CD4-positive, alpha-beta T cell treated with Interleukin-15 for 4 hours (primary cell): ENCODE results near the gene OR2A1.
"Not testable (repeated sequence)": the region's sequence is repeated elsewhere in the genome, so short reads cannot be mapped to it uniquely, and the experiment has no call there.

Experiments
- DNase-seq: peaks from one replicate; pipeline ENCODE4 v3.0.0-alpha.2; 2020; ENCODE audit warnings: low spot score

The OR2A1 gene

DNA sequence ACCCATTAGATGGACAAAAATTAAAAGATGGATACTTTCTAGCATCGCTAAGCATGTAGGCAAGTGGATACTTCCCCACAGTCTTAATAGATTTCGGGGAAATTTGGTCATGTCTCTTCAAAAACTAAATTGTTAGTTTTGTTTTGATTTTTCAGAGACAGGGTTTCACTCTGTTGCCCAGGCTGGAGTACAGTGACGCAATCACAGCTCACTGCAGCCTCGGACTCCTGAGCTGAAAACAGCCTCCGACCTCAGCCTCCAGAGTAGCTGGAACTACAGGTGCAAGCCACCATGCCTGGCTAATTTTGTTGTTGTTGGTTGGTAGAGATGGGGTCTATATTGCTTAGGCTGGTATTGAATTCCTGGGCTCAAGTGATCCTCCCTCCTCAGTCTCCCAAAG is 13.6 kb downstream of the OR2A1 start:
- not testable (repeated sequence) for DNase-seq

DNA sequence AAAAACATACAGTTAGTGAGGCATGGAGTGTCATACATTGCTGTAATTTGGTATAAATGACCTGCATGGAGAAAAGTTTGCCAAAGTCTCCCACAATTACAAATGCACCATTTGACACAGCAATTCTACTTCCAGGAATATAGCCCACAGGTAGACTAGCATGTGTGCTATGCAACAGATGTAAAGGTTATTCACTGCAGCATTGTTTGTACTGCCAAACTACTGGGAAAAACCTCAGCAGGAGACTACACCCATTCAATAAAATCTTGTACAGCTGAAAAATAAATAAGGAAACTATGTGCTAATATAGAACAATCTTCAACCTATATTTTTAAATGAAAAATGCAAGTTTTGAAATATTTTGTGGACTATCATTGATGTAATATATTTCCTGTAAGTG is 17.8 kb downstream of the OR2A1 start:
- DNase-seq: not testable (repeated sequence)

DNA sequence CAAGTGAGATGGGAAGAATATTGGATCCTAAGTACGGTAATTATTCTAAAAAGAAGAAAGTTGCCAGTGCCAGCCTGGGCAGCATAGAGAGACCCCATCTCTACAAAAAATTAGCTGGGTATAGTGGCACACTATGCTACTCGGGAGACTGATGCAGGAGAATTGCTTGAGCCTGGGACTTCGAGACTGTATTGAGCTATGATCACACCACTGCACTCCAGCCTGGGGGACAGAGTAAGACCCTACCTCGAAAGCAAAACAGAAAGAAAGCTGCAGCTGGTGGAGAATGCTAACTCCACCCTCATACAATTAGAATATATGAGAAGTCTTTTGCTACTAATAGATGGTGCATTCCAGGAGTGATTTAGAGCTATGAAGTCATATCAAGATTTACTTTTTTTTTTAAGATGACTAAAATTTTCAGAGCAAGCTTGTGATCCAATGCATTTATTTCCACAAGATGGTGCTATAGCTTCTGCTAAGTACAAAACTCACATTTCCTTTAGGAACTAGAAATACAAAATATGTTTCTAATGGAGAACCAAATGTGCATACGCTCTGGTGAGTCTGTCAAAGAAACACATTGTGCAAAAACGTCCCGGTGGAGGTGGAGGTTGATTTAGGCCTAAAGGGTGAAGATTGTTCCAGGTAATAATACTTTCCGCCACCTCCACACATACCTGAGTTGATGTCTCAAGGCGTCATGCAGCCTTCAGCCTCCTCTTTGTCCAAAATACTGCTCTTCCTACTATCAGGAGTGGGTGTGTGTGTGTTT is 19.2 kb downstream of the OR2A1 start:
- DNase-seq: not testable (repeated sequence)

DNA sequence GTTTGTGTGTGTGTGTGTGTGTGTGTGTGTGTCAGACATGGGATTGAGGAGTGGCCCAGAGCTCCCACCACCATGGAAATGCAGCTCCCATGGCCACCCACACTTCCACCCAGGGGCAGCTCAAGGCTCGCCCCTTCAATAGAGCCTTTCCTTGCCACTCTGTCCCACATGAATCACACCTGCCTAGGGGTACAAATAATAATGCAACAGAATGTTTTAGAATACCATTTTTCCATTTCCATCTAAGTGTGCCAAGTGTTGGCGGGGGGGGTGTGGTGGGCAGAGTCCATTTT is 19.7 kb downstream of the OR2A1 start:
- DNase-seq: not testable (repeated sequence)

DNA sequence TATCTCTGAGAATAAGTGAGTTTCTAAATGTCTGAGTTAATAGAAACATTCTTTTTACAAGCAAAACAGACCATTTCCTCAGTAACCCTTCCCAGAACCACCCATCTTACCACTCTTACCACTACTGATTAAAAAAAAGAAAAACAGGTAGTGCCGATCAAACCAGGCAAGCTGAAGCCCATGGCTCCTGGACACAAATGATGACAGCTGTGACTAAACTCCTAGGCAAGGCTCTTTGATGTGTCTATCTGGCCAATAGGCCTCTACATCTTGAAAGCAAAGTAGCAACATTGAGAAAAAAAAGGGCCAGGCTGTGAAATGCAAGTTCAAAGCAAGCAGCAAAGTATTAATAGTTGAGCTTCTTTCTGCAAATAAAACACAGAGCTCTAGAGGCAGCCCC is 36.4 kb downstream of the OR2A1 start:
- not testable (repeated sequence) for DNase-seq

DNA sequence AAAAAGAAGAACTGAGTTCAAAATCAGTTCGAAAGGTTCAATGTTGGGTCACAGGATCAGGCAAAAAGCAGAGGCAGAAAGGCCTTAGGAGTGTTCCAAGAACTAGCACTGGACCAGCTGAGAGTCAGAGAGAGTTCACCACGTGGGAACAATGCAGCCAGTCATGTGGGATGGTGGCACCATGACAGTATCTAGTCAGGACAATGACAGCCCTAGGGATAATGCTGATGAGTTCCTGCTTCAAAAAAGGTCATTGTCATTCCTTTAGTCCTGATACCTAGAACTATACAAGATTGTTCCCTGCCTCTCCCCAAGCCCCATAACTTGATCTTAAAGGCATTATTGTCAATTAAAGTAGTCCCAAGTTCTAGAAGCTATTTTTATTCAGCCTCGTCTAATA is 39.4 kb downstream of the OR2A1 start:
- not testable (repeated sequence) for DNase-seq

DNA sequence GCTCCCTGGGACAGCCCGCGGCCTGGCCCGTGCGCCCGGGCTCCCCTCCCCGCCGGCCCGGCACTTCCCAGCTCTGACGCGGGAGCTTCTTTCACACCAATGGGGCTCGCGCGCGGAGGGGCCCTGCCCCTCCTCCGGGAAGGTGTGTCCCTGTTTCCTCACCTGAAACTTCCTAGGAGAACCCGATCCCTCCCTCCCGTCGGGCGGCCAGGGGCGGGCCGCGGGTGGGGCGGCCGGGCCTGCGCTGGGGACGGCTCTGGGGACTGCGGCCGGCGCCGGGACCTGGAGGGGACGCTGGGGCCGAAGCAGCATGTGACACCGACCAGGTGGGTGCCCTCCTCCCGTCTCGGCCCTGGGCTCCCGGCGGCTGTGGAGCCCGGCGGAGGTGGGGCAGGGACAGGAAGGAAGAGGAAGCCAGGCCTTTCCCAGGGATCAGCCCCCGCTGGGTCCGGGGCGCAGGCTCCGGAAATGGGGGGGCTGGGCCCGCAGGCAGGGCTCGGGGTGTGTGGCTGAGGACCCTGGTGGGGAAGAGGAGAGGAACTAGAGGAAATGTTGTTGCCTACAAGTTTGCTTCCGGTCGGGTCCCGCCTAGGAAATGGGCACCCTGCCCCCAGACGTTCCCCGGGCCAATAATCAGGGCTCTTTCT is 43.1 kb downstream of the OR2A1 start, which contains the start of gene ARHGEF5:
Gene ARHGEF5, plus strand, starts transcription at position 227 of the 647 bp plus-strand sequence. CDS start 7,268 bp downstream, outside the sequence.
- not testable (repeated sequence) for DNase-seq

DNA sequence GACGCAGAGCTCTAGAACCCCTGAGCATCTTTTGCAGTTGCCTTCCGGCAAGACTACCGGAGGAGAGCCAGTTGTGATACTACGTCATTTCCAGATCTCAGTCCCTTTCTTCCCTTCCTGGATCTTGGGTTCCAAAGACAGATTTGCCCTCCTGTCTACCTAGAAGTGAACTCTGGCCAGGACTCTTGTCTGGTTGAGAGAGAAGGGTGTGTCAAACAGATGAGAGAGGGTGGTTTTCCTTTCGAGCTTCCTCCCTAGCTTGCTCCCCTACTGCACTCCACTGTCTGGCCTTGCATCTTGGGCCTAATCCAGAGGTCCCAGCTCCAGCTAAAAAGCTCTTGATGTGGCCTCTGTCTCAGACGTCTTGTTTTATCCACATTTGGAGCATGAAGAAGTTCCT is 44.0 kb downstream of the OR2A1 start:
- DNase-seq: not testable (repeated sequence)

DNA sequence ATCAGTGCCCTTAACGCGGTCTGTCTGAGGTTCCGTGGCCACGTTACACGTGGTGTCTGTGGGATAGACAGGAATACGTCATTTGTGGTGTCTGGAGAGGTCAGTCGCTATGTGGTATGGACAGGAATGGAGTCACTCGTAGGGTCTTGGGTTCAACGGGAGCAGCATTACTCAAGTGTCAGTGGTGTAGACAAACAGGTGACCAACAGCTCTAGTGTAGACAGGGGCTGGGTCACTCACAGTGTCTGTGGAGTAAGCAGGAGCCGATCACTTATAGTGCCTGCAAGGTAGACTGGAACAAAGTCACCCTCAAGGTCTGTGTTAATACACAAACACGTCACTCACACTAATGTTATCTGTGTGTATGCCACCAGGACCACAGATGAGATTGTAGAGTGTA is 44.6 kb downstream of the OR2A1 start:
- DNase-seq: not testable (repeated sequence)

DNA sequence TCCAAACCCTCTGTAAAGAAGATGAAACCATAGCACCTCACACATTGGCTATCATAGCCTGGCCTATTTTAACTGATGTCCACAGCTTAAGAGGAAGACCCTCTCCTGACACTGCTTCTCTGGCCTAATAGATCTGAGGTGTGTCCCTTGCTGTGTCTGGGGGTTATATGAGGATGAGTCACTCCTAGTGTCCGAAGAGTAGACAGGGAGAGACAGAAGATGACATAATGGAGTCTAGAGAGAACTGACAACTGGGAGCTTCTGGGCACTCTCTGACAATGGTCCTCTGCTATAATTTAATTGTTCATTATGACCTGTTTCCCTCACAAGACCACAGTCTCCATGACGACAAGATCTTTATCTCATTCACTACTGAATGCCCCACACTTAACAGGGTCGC is 49.8 kb downstream of the OR2A1 start:
- DNase-seq: not testable (repeated sequence)

DNA sequence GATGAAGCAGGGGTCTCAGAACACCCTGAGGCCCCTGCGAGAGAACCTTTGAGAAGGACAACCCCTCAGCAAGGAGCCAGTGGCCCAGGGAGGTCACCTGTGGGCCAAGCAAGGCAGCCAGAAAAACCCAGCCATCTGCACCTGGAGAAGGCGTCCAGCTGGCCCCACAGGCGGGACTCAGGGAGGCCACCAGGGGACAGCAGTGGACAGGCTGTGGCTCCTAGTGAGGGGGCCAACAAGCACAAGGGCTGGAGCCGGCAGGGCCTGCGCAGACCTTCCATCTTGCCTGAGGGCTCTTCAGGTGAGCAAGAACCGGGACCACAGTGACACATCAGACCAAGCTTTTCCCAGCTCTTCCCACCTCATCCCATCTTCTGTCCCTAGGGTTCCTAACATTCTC is 53.3 kb downstream of the OR2A1 start:
- DNase-seq: not testable (repeated sequence)

DNA sequence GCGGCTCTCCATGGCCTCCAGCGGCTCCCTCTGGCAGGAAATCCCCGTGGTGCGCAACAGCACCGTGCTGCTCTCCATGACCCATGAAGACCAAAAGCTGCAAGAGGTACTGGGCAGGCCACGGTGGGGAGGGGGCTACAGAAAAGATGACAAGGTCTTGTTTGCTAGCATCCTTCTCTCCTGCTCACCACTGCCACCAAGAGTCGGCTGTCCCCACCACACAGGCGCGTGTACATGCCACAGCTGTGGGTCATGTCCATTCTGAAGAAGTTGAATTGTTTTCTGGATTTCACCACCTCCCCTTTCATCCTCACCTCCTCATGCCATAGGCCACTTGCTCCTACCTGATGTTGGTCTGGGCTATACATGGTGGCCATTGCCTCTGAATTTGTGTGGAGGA is 55.0 kb downstream of the OR2A1 start:
- DNase-seq: not testable (repeated sequence)

DNA sequence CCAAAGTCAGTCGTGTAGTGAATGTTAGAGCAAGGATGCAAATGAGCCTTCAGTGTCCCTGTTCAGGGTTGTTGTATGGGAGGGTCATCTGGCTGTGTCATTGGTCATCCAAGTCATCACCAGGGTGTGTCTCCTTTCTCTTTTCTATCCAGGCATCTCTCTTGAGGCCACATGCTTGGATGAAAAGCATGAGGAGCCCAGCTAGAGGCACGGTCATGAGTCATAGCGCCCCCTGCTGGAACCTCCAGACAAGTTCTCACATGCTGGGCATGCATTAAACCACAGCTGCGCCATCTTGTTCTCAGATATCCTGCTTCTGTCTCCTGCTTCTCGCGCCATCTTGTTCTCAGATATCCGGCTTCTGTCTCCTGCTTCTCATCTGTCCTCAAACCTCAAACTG is 57.0 kb downstream of the OR2A1 start:
- DNase-seq: not testable (repeated sequence)
